ENCODE measurements around the gene PARD6G.

DNA sequence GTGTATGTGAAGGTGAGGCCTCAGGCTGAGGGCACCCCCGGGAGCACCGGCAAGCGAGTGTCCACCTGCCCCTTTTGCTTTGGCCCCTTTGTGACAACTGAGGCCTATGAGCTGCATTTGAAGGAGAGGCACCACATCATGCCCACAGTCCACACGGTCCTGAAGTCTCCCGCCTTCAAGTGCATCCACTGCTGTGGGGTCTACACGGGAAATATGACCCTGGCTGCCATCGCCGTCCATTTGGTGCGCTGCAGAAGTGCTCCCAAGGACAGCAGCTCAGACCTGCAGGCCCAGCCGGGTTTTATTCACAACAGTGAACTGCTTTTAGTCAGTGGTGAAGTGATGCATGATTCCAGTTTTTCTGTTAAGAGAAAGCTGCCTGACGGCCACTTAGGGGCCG, 109.3 kb downstream of the PARD6G start:
- TF ChIP-seq EZH2 (IDR thresholded peaks at IDR 0.05; ENCODE audit: insufficient read depth, poor library complexity, severe bottlenecking) (no peak), EZH2phosphoT487 (IDR thresholded peaks at IDR 0.05; ENCODE audit: insufficient read depth, low read depth) (no peak)

All from GM23248 (cell line).